ENCODE results near the gene GADD45G. TPM values are rescaled to one million over a fixed set of nuclear protein-coding genes. Genes with fewer than 3 reads are reported as not detected.

The GADD45G gene
- total RNA-seq, 2 experiments from 2014 or later, result 3.7 to 5.0 TPM

DNA sequence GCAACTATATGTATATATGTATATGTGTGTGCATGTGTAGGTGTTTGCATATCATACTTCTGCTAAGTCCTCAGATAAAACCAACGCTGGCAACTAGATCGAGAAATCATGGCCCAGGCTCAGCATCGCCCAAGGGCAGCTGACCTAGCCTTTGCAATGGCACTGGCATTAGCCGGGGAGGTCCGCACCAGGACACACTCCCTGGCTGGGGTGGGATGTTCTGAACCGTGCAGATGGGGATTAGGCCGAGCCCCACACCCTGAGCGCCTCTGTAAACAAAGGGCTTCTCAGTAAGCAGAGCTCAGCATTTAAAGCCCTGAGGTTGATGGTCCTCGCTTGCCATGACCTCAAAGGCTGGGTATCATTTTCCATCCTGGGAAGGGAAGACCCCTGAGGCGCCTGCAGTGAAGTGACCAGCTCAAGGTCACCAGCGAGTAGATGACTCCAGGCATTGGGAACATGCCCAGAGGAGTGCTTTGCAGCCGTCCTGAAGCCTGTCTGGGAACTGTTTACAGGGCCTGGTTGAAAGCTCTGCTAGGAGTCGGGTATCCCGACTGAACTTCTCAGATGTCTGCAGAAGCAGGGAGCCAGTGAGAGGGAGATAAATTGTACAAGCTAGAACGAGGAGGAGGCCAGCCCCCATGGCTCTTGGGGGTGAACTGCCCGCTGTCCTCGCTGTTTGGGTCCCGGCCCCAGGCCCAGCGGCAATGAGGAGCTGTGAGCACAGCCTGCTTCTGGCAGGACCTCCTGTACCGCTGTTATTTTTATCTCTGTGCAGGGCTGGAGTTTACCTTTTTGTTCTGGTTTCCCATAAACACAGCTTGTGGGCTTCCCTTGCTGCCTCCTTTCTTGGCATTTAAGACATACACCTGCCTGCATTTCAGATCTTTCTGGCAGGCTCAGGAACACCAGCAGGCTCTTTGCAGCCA lies 18.4 kb downstream of the GADD45G start:
- no peaks in the 10 kb centered on the region for H3K4me1 Mint-ChIP-seq (ENCODE audit: low read depth)
- CTCF ChIA-PET, result interaction anchor here (0.8 kb wide), 1 partner anchor 20 kb away, joined by 4 read pairs; no protein-coding TSS in a partner anchor
- DNase-seq (no peak), ATAC-seq (no peak)
- H3K4me3 Mint-ChIP-seq, result no peak overlapping the region
- no peak overlapping the region for H3K27ac Mint-ChIP-seq
- intact Hi-C loops (cut with micrococcal nuclease), result no loop called here
- no peaks in the 10 kb centered on the region for H3K36me3 Mint-ChIP-seq (ENCODE audit: low read depth)
- TF ChIP-seq CTCF (IDR thresholded peaks at IDR 0.05), result no peak
- H3K27me3 Mint-ChIP-seq, result no peaks in the 10 kb centered on the region
- POLR2A ChIA-PET, result no interaction called here
- H3K9me3 Mint-ChIP-seq, result no peaks in the 10 kb centered on the region

DNA sequence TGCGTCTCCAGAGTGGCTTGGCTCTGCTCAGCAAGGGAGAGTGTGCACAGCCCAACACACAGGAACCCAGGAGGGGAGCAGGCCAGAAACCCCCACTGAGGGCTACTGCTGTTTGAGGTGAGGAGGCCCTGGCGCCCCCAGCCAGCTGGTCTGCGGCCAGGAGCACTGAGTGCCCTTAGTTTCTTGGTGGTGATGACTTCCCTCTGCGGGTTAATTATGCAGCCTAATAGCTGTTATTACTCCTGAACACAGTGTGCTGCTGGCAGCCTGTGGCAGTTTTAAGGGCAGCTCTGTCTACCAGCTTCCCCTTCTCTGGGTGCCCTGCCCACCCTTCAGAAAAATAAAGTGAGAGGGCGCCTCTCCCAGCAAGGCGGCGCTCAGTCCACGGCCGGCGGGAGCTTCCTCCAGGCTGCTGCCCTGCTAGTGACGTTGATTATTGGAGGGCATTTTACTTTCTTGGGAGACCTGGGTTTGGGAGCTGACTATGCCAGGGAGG lies 19.2 kb downstream of the GADD45G start:
- Mint-ChIP-seq H3K4me3 (no peak overlapping the region), H3K36me3 (ENCODE audit: low read depth) (no peaks in the 10 kb centered on the region), H3K4me1 (ENCODE audit: low read depth) (no peaks in the 10 kb centered on the region), H3K27me3 (no peaks in the 10 kb centered on the region), H3K27ac (no peak overlapping the region), H3K9me3 (no peaks in the 10 kb centered on the region)
- DNase-seq, result no peak
- ATAC-seq, result no peak
- POLR2A ChIA-PET, result no interaction called here
- no peak for TF ChIP-seq CTCF (IDR thresholded peaks at IDR 0.05)
- CTCF ChIA-PET, result interaction anchor here (0.8 kb wide), 1 partner anchor 21 kb away, joined by 4 read pairs; no protein-coding TSS in a partner anchor
- intact Hi-C loops (cut with micrococcal nuclease), result no loop called here

- no peaks in the 10 kb centered on the region for H3K9me3 Mint-ChIP-seq
These were observed 21.2 kb downstream of the GADD45G start for GRCh38 chr9:89625721-89626687.

GRCh38 chr9:89626741-89627265 lies 22.0 kb downstream of the GADD45G start:
- POLR2A ChIA-PET, result interaction anchor here (0.6 to 1.2 kb wide), 2 partner anchors 11 to 46 kb away, joined by 3 to 4 read pairs; no protein-coding TSS in a partner anchor
- CTCF ChIA-PET, result interaction anchor here (0.6 to 1.4 kb wide), 4 partner anchors 12 to 475 kb away, joined by 3 to 4 read pairs (median 3); no protein-coding TSS in a partner anchor
- no peaks in the 10 kb centered on the region for H3K27me3 Mint-ChIP-seq
- no peaks in the 10 kb centered on the region for H3K4me1 Mint-ChIP-seq (ENCODE audit: low read depth)
- DNase-seq (no peak), ATAC-seq (no peak)
- no peaks in the 10 kb centered on the region for H3K36me3 Mint-ChIP-seq (ENCODE audit: low read depth)
- no peaks in the 10 kb centered on the region for H3K9me3 Mint-ChIP-seq
- TF ChIP-seq CTCF (IDR thresholded peaks at IDR 0.05), result no peak
- H3K4me3 Mint-ChIP-seq, result no peak overlapping the region
- no peak overlapping the region for H3K27ac Mint-ChIP-seq
- intact Hi-C loops (cut with micrococcal nuclease), result no loop called here

More at GRCh38 chr9:89625721-89626687, 21.2 kb downstream of the GADD45G start:
- Mint-ChIP-seq H3K36me3 (ENCODE audit: low read depth) (no peaks in the 10 kb centered on the region), H3K4me1 (ENCODE audit: low read depth) (no peaks in the 10 kb centered on the region), H3K4me3 (no peak overlapping the region), H3K27me3 (no peaks in the 10 kb centered on the region), H3K27ac (no peak overlapping the region)
- ChIA-PET POLR2A (interaction anchor here (1.0 to 1.2 kb wide), 2 partner anchors 10 to 15 kb away, joined by 3 to 4 read pairs; no protein-coding TSS in a partner anchor), CTCF (interaction anchor here (1.1 kb wide), 1 partner anchor 12 kb away, joined by 3 read pairs; no protein-coding TSS in a partner anchor)
- no peak for TF ChIP-seq CTCF (IDR thresholded peaks at IDR 0.05)
- ATAC-seq (no peak), DNase-seq (no peak)
- intact Hi-C loops (cut with micrococcal nuclease), result no loop called here

Measured in activated CD8-positive, alpha-beta T cell treated with anti-CD3 and anti-CD28 coated beads for 36 hours (primary cell).